Fibroblast of lung (primary cell): ENCODE measurements around the gene FBH1. TPM values are rescaled to one million over a fixed set of nuclear protein-coding genes. Genes with fewer than 3 reads are reported as not detected.

Source experiments
- DNase-seq, 2 donors: peaks; one replicate each; pipeline versions ENCODE4 v3.0.0 to v3.0.0-alpha.2; 2010; ENCODE audit warnings: low read depth in 2 of 2
- H2AFZ ChIP-seq: 2 replicates; pipeline ENCODE4 v1.5.1; 2012; ENCODE audit warnings: low read length, control low read depth, inconsistent platforms
- H3K27ac ChIP-seq: 2 replicates; pipeline ENCODE4 v1.5.1; 2011; ENCODE audit warnings: low read length, control low read depth; ENCODE audit not compliant: insufficient read depth
- H3K27me3 ChIP-seq: 2 replicates; pipeline ENCODE4 v1.5.1; 2011; ENCODE audit warnings: mild to moderate bottlenecking, low read length; ENCODE audit not compliant: control insufficient read depth, insufficient read depth
- H3K36me3 ChIP-seq: 2 replicates; pipeline ENCODE4 v1.5.1; 2011; ENCODE audit warnings: low read length; ENCODE audit not compliant: control insufficient read depth, insufficient read depth
- H3K4me1 ChIP-seq: 2 replicates; pipeline ENCODE4 v1.5.1; 2011; ENCODE audit warnings: low read length; ENCODE audit not compliant: control insufficient read depth, insufficient read depth; ENCODE audit errors: extremely low read depth
- H3K4me2 ChIP-seq: 2 replicates; pipeline ENCODE4 v1.5.1; 2011; ENCODE audit warnings: low read length, control low read depth; ENCODE audit not compliant: insufficient read depth; ENCODE audit errors: extremely low read depth
- H3K4me3 ChIP-seq, 4 experiments: fragments of 200-600 bp in 1 of 4; sonication (generic) in 1 of 4; replicated peaks in 1 of 4; 2 replicates each; pipeline ENCODE4 v1.5.1; 2011 to 2016; ENCODE audit warnings: low read length in 4 of 4, low read depth in 3 of 4, mild to moderate bottlenecking in 3 of 4, control low read depth in 2 of 4, inconsistent platforms in 1 of 4, mixed read lengths in 1 of 4; ENCODE audit not compliant: insufficient read depth in 1 of 4; ENCODE audit errors: control extremely low read depth in 1 of 4
- H3K79me2 ChIP-seq: 2 replicates; pipeline ENCODE4 v1.5.1; 2012; ENCODE audit warnings: mild to moderate bottlenecking, low read length, inconsistent platforms; ENCODE audit not compliant: control insufficient read depth, insufficient read depth
- H3K9ac ChIP-seq: 2 replicates; pipeline ENCODE4 v1.5.1; 2011; ENCODE audit warnings: mild to moderate bottlenecking, low read length, control low read depth; ENCODE audit not compliant: insufficient read depth
- H3K9me3 ChIP-seq: 2 replicates; pipeline ENCODE4 v1.5.1; 2012; ENCODE audit warnings: low read depth, low read length; ENCODE audit not compliant: control insufficient read depth, insufficient read depth
- H4K20me1 ChIP-seq: 2 replicates; pipeline ENCODE4 v1.5.1; 2011; ENCODE audit warnings: low read length; ENCODE audit not compliant: control insufficient read depth, insufficient read depth; ENCODE audit errors: extremely low read depth
- CTCF ChIP-seq, 2 donors: IDR thresholded peaks in 1 of 2; conservative IDR thresholded peaks in 1 of 2; 1 replicate in 1 of 2; 2 replicates in 1 of 2; pipeline ENCODE4 v1.5.1; 2011 to 2012; ENCODE audit warnings: low read length in 2 of 2, control low read depth in 1 of 2, inconsistent platforms in 1 of 2, low read depth in 1 of 2, mild to moderate bottlenecking in 1 of 2
- EZH2 ChIP-seq: IDR thresholded peaks from 2 replicates; pipeline ENCODE4 v1.5.1; 2012; ENCODE audit warnings: low read length, control low read depth, mild to moderate bottlenecking; ENCODE audit errors: missing control alignments
- polyA plus RNA-seq, 2 donors: library from polyadenylated mRNA; depleted of rRNA in 1 of 2; stranded (reverse) in 1 of 2; unstranded in 1 of 2; fragments of >200 nt; gene quantifications; 2 replicates each; pipeline ENCODE4 v1.2.1, GENCODE V29; 2011 to 2012; ENCODE audit warnings: missing spikeins in 1 of 2
- total RNA-seq: library from RNA; depleted of rRNA; stranded (reverse); fragments of >200 nt; gene quantifications from 2 replicates; pipeline ENCODE4 v1.2.1, GENCODE V29; 2014

Gene FBH1
- total and polyA plus RNA-seq, 2 donors (not counting 1 experiment from before 2014, with no cell fraction given): 53.6 to 97.8 TPM

- H3K9ac ChIP-seq: peak overlapping the region; percentile 91
- DNase-seq: peak; percentile 6 to 18
Measured at GRCh38 chr10:5890452-5890915, 441 bp downstream of the FBH1 start.

GRCh38 chr10:5891009-5891408, 966 bp downstream of the FBH1 start:
- Histone ChIP-seq H3K4me3 (peak overlapping the region; percentile 80 to 99 (median 86)), H3K27me3 (no peaks in the 10 kb centered on the region), H3K4me2 (peak overlapping the region; percentile 96), H4K20me1 (no peaks in the 10 kb centered on the region), H3K36me3 (peaks cover 12% of the 10 kb centered on the region), H3K4me1 (peaks cover 6% of the 10 kb centered on the region), H3K27ac (peak overlapping the region; percentile 93), H2AFZ (peak overlapping the region; percentile 38), H3K79me2 (peaks cover 55% of the 10 kb centered on the region), H3K9me3 (no peaks in the 10 kb centered on the region), H3K9ac (peak overlapping the region; percentile 91)
- DNase-seq: peak in 1 of 2 donors; percentile 6
- TF ChIP-seq EZH2 (no peak), CTCF (conservative IDR thresholded peaks at IDR 0.05 in 1 of 2, IDR thresholded peaks at IDR 0.05 in 1 of 2; ENCODE audit: low read depth in 1 of 2, low read length in 2 of 2) (no peak)

More at GRCh38 chr10:5890452-5890915, 441 bp downstream of the FBH1 start:
- Histone ChIP-seq H3K9me3 (no peaks in the 10 kb centered on the region), H3K4me2 (peak overlapping the region; percentile 96), H3K4me3 (peak overlapping the region; percentile 80 to 99 (median 86)), H3K27me3 (no peaks in the 10 kb centered on the region), H2AFZ (peak overlapping the region; percentile 38), H3K36me3 (peaks cover 11% of the 10 kb centered on the region), H3K4me1 (peaks cover 6% of the 10 kb centered on the region), H3K27ac (peak overlapping the region; percentile 93), H4K20me1 (no peaks in the 10 kb centered on the region), H3K79me2 (peaks cover 52% of the 10 kb centered on the region)
- TF ChIP-seq CTCF (conservative IDR thresholded peaks at IDR 0.05 in 1 of 2, IDR thresholded peaks at IDR 0.05 in 1 of 2; ENCODE audit: low read depth in 1 of 2, low read length in 2 of 2) (no peak), EZH2 (no peak)

DNA sequence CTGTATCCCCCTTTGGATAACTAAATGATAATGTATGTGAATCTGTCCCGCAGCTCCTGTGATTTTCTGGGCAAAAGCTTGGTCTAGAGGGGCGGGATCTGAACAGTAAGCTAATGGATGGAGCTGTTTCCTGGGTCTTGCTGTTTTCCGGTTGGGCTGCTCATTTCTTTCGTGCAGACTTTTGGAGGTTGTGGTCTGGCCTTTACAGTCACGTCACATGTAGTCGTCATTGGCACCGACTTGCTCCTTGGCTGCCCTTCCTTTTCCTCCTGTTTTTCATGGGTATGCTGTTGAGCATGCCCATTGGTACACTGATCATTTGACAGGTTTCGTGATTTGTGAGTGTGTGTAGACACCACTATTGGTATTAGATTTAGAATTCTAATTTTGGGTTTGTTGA, 2.0 kb downstream of the FBH1 start:
- Histone ChIP-seq H3K4me1 (peaks cover 6% of the 10 kb centered on the region), H3K4me3 (peak overlapping the region in 1 of 4 experiments; percentile 22), H3K9ac (no peak overlapping the region), H4K20me1 (no peaks in the 10 kb centered on the region), H3K79me2 (peaks cover 55% of the 10 kb centered on the region), H3K36me3 (peaks cover 12% of the 10 kb centered on the region), H2AFZ (no peak overlapping the region), H3K27me3 (no peaks in the 10 kb centered on the region), H3K9me3 (no peaks in the 10 kb centered on the region), H3K4me2 (no peak overlapping the region), H3K27ac (peak overlapping the region; percentile 61)
- TF ChIP-seq CTCF (conservative IDR thresholded peaks at IDR 0.05 in 1 of 2, IDR thresholded peaks at IDR 0.05 in 1 of 2; ENCODE audit: low read depth in 1 of 2, low read length in 2 of 2) (no peak), EZH2 (no peak)
- peak in 1 of 2 donors; percentile 54 for DNase-seq
